NB4 (cell line): ENCODE measurements around the gene HPSE.

Experiments used
- DNase-seq: peaks from one replicate; pipeline ENCODE4 v3.0.0; 2010; ENCODE audit warnings: low read depth
- H3K4me3 ChIP-seq: one replicate; pipeline ENCODE4 v1.5.1; 2011; ENCODE audit warnings: mild to moderate bottlenecking, low read depth, low read length, moderate library complexity
- CTCF ChIP-seq: IDR thresholded peaks from one replicate; pipeline ENCODE4 v1.5.1; 2012; ENCODE audit warnings: low read depth, low read length
- MYC ChIP-seq: IDR thresholded peaks from 2 replicates; pipeline ENCODE4 v1.6.1; 2011; ENCODE audit warnings: low read depth, low read length
- POLR2A ChIP-seq: IDR thresholded peaks from 2 replicates; pipeline ENCODE4 v1.6.1; 2011; ENCODE audit warnings: mild to moderate bottlenecking; ENCODE audit not compliant: insufficient read length; ENCODE audit errors: extremely low read depth
- TF ChIP-seq, protein P1 (sequence below): IDR thresholded peaks from 2 replicates; pipeline ENCODE4 v1.6.1; 2011; ENCODE audit warnings: low read depth, low read length

Gene HPSE

GRCh38 chr4:83371936-83372335 is 37.3 kb upstream of the HPSE start:
- DNase-seq = no peak
- TF ChIP-seq, protein P1, sequence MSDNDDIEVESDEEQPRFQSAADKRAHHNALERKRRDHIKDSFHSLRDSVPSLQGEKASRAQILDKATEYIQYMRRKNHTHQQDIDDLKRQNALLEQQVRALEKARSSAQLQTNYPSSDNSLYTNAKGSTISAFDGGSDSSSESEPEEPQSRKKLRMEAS = no peak
- TF ChIP-seq POLR2A = no peak
- no peak for TF ChIP-seq CTCF
- TF ChIP-seq MYC = no peak
- no peak overlapping the region for H3K4me3 ChIP-seq

GRCh38 chr4:83371235-83371634 is 36.6 kb upstream of the HPSE start:
- TF ChIP-seq MYC = no peak
- no peak for TF ChIP-seq CTCF
- TF ChIP-seq POLR2A = no peak
- TF ChIP-seq, protein P1 = no peak
- no peak for DNase-seq
- no peak overlapping the region for H3K4me3 ChIP-seq

GRCh38 chr4:83370640-83370906 is 35.9 kb upstream of the HPSE start:
- no peak overlapping the region for H3K4me3 ChIP-seq
- peak; percentile 61 for DNase-seq
- TF ChIP-seq MYC = no peak
- TF ChIP-seq POLR2A = no peak
- TF ChIP-seq CTCF = no peak
- TF ChIP-seq, protein P1 = no peak

DNA sequence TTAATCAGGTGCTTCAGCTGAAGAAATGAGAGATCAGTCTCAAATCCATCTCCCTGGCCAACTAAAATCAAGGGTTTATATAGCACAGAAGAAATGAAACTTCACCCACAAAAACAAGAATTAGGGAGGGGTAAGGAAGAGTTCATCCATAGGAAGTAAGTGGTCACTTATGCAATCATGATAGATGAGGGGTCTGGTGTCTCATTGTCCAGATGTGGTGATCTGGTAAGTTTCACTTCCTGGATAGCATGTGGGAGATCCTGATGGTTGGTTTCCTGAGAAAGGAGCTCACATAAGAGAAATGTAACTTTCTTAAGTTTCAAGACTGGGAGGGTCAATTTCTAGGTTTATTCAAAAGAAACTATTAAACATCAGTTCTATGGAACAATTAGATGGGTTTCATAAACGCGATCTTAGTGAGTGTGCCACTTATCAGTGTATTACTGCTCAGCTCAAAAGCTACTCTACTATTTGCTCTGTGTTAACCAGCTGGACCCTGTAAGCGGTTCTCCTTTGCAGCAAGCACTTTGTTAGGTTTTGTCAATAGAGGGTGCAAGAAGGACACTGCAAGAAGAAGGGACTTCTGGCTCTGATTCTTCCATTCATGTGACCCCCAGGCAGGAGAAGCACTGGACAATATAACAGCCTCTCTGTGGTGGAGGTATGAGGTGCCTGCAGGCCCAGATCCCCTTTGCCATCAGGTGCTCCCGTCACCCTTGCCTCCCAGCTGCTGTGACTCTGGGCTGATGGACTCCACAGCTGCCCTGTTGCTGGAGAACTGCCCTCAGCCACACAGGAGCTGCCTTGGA is 35.4 kb upstream of the HPSE start:
- TF ChIP-seq CTCF = peak; percentile 34
- TF ChIP-seq, protein P1 = no peak
- peak overlapping the region; percentile 17 for H3K4me3 ChIP-seq
- peak; percentile 90 for DNase-seq

DNA sequence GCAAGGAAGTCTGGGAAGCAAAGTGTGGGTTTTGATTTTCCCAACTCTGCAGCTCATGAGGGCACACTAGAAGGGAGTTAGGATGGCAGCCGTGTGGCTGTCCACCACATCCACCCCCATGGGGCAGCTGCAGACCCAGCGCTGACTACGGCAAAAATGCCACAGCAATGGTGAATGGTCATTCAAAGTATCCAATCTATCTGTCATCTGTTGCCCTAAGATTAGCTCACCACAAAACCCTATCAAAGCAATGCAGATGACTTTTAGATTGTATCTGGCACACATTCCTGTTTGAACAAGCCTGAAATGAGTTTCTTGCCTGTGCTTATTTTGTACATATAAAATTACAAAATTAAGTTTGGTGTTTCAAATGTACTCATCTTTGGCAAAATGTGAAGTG is 29.7 kb upstream of the HPSE start:
- no peak overlapping the region for H3K4me3 ChIP-seq
- TF ChIP-seq POLR2A (no peak), MYC (no peak), CTCF (no peak)
- TF ChIP-seq, protein P1 = no peak
- DNase-seq = peak; percentile 46
